ENCODE measurements around the gene ODF2.
"Not testable (repeated sequence)": the region's sequence is repeated elsewhere in the genome, so short reads cannot be mapped to it uniquely, and the experiment has no call there.

DNA sequence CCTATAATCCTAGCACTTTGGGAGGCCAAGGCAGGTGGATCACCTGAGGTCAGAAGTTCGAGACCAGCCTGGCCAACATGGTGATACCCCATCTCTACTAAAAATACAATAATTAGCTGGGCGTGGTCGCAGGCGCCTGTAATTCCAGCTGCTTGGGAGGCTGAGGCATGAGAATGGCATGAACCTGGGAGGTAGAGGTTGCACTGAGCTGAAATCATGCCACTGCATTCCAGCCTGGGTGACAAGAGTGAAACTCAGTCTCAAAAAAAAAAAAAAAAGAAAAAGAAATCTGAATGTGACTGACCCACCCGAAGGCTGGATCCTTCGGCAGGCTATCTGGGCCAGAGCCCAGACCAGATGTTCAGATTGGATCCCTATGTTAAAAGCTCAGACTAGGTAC is 32.5 kb upstream of the ODF2 start:
- TF ChIP-seq, protein P1, sequence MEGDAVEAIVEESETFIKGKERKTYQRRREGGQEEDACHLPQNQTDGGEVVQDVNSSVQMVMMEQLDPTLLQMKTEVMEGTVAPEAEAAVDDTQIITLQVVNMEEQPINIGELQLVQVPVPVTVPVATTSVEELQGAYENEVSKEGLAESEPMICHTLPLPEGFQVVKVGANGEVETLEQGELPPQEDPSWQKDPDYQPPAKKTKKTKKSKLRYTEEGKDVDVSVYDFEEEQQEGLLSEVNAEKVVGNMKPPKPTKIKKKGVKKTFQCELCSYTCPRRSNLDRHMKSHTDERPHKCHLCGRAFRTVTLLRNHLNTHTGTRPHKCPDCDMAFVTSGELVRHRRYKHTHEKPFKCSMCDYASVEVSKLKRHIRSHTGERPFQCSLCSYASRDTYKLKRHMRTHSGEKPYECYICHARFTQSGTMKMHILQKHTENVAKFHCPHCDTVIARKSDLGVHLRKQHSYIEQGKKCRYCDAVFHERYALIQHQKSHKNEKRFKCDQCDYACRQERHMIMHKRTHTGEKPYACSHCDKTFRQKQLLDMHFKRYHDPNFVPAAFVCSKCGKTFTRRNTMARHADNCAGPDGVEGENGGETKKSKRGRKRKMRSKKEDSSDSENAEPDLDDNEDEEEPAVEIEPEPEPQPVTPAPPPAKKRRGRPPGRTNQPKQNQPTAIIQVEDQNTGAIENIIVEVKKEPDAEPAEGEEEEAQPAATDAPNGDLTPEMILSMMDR (conservative IDR thresholded peaks at IDR 0.05; ENCODE audit: low read depth, low read length): not testable (repeated sequence)
- TF ChIP-seq EZH2 (IDR thresholded peaks at IDR 0.05; ENCODE audit: borderline replicate concordance, low read depth, low read length, poor library complexity, severe bottlenecking): not testable (repeated sequence)
